ENCODE results near the gene TUBA3E. TPM values are rescaled to one million over a fixed set of nuclear protein-coding genes. Genes with fewer than 3 reads are reported as not detected.
"Not testable (repeated sequence)": the region's sequence is repeated elsewhere in the genome, so short reads cannot be mapped to it uniquely, and the experiment has no call there.

Gene TUBA3E
- total RNA-seq, 4 donors from 2014 or later = not detected

GRCh38 chr2:130187268-130187667 is 11.0 kb downstream of the TUBA3E start:
- no peak for TF ChIP-seq CTCF (IDR thresholded peaks at IDR 0.05; ENCODE audit: low read depth)

DNA sequence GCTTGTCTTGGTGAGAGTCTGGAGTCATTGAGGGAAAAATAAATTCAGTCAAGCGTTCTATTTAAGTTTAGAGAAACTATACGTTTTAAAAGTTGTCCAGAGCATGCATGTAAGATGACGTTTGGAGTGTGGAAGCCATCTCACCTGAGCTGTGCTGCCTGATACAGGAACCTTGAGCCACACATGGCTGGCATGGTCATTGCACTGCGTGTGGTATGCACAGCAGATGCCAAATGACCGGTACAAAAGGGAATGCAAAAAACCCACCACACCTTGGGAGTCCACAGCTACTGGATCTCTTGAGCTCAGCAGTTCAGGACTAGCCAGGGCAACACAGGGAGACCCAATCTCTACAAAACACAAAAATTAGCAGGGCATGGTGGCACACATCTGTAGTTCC is 11.8 kb downstream of the TUBA3E start:
- no peak for TF ChIP-seq CTCF (IDR thresholded peaks at IDR 0.05; ENCODE audit: low read depth)

- no peak for TF ChIP-seq CTCF (IDR thresholded peaks at IDR 0.05; ENCODE audit: low read depth)
Measured at GRCh38 chr2:130185896-130186295, 12.3 kb downstream of the TUBA3E start.

DNA sequence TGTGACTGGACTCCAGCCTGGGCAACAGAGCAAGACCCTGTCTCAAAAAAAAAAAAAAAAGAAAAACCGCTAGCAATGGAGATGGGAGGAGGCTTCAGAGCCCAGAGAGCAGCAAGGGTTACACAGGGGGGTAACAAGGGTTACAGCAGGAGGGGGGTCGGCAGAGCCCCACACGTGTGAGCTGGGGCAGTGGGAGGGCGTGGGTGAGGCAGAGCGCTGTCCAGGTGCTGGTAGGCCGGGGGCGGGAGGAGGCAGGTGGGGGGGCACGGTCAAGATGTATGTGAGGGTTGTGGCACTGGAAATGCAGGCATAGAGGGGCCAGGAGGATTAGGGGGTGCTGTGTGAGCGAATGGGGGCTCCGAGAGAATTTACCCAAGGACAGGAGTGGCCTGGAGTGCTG is 12.8 kb downstream of the TUBA3E start:
- no peak for TF ChIP-seq CTCF (IDR thresholded peaks at IDR 0.05; ENCODE audit: low read depth)

DNA sequence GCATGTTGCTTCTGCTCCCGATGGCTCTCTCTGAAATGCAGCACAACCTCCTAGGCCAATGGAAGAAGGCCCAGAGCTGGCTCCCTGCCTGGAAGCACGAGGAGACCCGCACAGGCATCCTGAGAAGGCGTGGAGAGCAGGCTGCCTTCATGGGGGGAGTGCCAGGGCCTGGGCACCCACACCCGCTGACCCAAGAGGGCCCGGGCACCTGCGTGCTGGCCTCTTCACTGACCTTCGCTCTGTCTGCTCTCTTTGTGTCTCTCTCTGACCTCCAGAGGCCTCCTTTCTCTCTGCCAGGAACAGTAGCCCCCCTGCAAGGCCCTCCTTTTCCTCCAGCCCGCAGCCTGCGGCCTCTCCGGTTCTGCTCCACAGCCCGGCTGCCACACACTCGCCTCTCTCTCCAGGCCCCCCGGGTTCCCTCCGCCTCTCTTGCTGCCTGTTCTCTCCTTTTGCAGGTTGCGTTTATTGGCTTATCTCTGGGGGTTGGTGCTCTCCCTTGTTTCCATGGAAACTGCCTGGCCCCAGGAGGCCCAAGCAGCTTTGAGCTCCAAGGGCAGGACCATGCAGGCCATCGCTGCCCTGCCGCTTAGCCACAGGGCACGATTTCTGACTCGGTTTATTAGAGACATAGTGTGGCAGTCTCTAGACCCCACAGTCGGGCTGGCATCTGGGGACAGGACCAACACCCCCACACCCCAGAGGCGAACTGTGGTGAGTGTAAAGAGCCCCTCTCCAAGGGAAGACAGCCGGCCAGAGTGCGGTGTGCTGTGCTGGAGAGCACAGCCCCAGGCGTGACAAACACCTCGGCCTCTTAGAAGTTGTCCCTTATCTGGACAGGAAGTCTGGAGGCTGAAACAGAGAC is 14.5 kb downstream of the TUBA3E start:
- no peak for TF ChIP-seq CTCF (IDR thresholded peaks at IDR 0.05; ENCODE audit: low read depth)

GRCh38 chr2:130181880-130182682 is 16.2 kb downstream of the TUBA3E start, which contains the start of gene MZT2B:
TSS of gene MZT2B (plus strand) at chr2:130182262. CDS start at chr2:130182283, 21 bp downstream.
- TF ChIP-seq CTCF (IDR thresholded peaks at IDR 0.05; ENCODE audit: low read depth) = not testable (repeated sequence)

GRCh38 chr2:130181325-130181879 is 16.8 kb downstream of the TUBA3E start, which contains the start of gene SMPD4:
TSS of gene SMPD4 (minus strand) at chr2:130181602. CDS start at chr2:130176592, 5,010 bp downstream.
- no peak for TF ChIP-seq CTCF (IDR thresholded peaks at IDR 0.05; ENCODE audit: low read depth)

Data from subcutaneous adipose tissue (tissue), 4 donors.